Activated CD4-positive, alpha-beta T cell treated with anti-CD3 and anti-CD28 coated beads, Interleukin-2, amount 50 U/mL, for 24 hours (primary cell): Measurements from ENCODE around the gene C8B.

Experiments
- DNase-seq, 2 donors: peaks; one replicate each; pipeline ENCODE4 v3.0.0-alpha.2; 2020; ENCODE audit warnings: low read depth in 1 of 2, low spot score in 1 of 2

C8B gene

GRCh38 chr1:56934430-56935060, 31.3 kb downstream of the C8B start:
- DNase-seq: no peak

DNA sequence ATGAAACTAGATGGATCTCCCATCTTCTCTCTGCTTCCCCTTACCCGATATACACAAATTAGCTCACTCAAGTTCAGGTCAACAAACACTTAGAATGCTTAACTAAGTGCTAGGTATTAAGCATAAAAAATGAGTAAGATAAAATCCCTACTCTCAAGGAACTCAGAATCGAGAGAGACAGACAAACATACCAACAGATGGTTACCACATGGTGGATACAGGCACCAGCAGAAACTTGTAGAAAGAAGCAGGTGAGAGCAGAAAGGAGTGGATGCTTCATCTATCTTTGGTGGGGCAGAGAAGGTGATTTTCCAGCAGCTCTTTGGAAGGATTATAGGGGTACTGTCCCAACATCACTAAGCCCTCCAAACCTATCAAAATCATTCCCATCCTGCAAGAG, 32.2 kb downstream of the C8B start:
- DNase-seq: no peak

GRCh38 chr1:56933161-56933560, 32.7 kb downstream of the C8B start:
- no peak for DNase-seq

- DNase-seq: no peak
Measured at GRCh38 chr1:56931686-56932085, 34.1 kb downstream of the C8B start.

DNA sequence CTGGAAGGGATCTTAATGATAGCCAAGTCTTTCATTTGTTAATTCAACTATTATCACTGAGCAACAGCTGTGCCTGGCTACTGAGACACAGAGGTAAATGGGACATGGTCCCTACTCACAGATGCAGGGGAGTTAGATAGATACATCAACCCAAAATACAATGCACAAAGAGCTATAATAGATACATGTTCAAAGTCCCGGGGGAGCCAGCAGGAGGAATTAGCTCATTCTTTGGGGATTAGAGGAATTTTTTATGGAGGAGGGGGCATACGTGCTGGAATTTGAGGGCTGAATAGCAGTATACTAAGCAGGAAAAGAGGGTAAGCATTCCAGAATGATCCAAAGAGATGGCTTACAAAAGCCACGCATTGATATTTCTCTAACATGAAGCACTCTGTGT, 34.6 kb downstream of the C8B start:
- DNase-seq: no peak

DNA sequence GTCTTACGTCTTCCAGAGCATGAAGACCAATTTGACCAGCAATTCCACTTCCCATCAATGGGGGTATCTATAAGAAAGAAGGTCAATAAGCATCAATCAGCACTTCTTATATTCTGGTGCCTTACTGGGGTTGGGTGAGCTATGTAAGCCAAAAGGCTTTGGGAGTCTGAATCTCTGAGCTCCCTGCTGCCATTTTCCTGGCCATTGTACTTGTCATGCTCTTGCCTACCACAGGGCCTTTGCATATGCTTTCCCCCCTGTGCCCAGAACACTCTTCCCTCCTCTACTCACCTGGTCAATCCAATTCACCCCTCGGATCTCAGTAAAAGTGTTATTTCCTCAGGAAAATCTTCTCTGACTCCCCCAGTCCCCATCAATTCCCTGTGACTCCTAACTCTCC, 36.3 kb downstream of the C8B start:
- no peak for DNase-seq

DNA sequence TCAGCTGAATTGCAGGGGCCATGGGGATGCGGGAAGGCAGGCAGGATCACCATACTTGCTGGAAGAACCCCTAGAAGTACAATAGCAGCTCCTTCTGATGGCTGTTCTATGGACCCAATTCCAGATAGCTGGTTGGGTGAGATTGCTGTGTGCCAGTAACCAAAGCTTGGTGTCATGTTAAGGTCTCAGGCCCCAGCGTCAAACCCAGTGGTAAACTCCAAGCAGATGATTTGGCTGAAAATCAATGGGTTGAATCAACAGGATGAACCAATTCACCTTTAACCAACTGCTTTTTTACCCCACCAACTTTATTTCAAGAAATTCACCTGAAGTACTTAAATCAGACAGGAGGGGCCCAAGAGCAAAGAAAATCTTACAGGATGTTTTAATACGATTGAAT, 37.8 kb downstream of the C8B start:
- no peak for DNase-seq

GRCh38 chr1:56927171-56927570, 38.6 kb downstream of the C8B start:
- no peak for DNase-seq

- DNase-seq: no peak
Measured at GRCh38 chr1:56925193-56925592, 40.6 kb downstream of the C8B start.

- DNase-seq: no peak
Measured at GRCh38 chr1:56924116-56924515, 41.7 kb downstream of the C8B start.

GRCh38 chr1:56923201-56923600, 42.6 kb downstream of the C8B start:
- DNase-seq: no peak

DNA sequence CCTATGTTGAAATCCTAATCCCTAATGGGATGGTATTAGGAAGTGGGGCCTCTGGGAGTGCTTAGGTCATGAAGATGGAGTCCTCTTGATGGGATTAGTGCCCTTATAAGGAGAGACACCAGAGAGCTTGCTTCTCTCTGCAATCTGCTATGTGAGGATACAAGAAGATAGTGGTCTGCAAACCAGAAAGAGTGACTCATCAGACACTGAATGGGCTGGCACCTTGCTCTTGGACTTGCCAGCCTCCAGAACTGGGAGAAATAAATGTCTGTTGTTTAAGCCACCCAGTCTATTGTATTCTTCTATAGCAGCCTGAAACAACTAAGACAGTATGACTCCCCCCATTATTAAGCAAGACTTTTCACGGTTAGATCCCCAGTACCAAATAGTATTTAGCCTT, 43.3 kb downstream of the C8B start:
- DNase-seq: no peak

GRCh38 chr1:56922070-56922469, 43.7 kb downstream of the C8B start:
- DNase-seq: no peak

DNA sequence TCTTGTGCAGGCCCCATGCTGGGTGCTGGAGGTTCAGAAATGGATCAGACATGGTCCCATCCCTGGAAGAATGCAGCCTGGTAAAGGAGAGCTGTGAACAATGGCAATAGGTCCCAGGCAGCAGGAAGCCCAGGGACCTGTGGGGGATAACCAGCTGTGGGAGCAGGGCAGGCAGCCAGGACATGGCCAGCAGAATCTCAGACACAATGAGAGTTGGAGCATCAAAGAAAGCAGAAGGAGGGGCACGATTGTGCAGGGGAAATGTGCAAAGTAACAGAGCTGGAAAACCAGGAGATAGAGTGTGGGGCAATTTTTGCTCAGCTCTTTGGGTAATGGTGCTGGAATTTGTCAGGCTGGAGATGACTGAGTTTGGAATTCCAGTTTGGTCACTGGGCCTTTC, 44.3 kb downstream of the C8B start:
- no peak for DNase-seq

GRCh38 chr1:56920591-56921001, 45.2 kb downstream of the C8B start:
- no peak for DNase-seq

GRCh38 chr1:56917356-56917755, 48.5 kb downstream of the C8B start:
- no peak for DNase-seq

DNA sequence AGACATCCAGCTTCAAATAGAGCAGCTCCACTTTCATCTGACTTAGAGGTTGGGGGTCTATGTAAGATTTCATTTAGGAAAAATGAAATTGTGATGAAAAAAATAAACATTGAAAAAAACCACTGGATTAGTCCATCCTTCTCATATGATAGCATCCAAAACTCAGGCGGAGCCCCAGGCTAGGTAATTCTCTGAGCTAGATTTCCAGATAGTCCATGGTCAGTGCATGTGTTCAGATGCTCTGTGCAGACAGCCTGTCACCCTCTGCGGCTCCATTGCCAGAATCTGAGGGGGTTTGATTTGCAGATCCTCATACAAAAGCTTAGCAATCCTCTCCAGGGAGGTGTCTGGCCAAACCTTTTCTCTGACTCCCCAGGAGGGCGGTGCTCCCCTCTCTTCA, 49.2 kb downstream of the C8B start:
- DNase-seq: no peak

DNA sequence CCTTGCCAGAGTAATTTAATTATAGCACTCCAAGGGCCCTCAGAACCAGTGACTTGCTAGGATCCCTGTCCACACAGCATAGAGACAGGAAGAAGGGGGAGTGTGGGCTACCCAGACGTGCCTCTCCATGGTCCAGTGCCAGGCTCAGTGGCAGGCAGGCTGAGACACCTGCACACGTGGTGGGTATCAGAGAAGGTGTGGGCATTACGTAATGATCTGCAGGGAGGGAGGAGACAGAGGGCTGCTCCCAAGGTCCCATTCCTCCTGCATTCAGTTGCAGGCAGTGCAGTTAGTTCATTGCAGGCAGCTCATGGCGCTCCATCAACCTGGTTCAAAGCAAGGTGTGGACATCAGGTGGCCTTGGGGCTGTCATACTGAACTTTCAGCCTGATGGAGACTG, 49.9 kb downstream of the C8B start:
- DNase-seq: no peak

DNA sequence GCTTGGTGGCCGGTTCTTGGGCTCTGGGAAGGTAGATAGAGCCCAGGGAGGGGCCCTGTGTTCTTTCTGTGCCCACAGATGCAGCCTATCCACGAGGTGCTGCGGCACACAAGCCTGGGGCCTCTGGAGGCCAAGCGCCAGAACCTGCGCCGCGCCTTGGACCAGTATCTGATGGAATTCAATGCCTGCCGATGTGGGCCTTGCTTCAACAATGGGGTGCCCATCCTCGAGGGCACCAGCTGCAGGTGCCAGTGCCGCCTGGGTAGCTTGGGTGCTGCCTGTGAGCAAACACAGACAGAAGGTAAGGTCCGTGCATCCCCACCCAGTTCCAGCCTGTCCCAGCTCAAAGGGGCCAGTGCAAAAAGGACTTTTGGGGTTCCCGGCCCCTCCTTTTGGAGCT, 53.5 kb downstream of the C8B start:
- no peak for DNase-seq

DNA sequence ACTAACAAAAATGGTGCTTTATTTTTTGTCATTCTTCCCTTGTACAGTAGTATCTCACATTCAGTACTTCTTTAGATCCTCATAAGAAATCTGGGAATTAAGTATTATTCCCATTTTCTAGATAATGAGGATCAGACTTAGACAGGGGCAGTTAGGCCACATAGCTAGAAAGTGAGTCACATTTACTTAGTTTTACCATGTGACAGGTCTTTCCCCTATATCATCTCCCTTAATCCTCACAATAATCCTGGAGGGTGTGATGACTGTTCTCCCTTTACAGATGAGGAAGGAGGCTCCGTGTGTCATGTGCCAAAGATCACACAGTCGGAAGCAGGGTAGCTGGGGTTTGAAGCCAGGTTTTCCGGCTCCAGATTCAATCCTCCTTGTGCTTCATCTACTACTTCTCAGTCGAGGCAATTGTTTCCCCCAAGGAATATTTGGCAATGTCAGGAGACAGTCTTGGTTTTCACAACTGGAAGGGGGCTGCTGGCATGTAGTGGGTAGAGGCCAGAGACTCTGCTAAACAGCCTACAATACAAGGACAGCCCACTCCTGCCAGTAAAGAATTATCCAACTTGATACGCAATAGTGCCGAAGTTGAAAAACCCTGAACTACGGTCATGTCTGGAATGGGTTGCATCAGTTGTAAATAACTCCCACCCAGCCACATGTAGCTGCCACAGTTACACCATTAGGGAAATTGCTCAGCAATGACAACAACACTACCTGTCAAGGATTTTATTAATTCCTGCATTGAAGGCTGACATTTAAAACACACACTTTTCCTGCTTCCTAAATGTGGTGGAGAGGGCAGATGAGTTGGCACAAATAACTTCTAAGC, 54.5 kb downstream of the C8B start:
- no peak for DNase-seq

DNA sequence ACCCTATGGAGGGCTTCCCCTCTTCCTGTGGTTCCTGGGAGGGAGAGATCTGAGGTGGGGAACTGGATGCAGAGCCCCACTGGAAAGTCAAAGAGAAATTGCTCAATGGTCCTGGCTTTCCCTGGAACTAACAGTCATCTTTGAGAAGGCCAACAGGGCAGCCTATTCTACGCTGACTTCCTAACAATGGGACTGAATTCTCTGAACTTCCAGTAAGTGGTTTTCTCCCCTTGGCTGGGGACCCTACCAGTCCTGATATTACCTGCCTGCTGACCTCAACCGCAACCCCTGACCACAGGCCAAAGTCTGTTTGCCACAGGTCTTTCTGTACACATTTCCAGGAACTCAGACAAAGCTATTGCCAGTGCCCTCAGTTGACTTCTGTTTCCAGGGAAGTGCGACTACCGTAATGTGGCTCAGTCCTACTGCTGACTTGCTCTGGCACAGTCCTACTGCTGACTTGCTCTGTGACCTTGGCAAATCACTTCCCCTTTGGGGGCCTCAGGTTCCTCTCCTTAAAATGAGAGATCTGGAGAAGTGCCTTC, 55.3 kb downstream of the C8B start:
- DNase-seq: no peak

- no peak for DNase-seq
Measured at GRCh38 chr1:56908619-56909221, 57.1 kb downstream of the C8B start.
